ENCODE measurements around the gene SLC22A31.

The SLC22A31 gene

DNA sequence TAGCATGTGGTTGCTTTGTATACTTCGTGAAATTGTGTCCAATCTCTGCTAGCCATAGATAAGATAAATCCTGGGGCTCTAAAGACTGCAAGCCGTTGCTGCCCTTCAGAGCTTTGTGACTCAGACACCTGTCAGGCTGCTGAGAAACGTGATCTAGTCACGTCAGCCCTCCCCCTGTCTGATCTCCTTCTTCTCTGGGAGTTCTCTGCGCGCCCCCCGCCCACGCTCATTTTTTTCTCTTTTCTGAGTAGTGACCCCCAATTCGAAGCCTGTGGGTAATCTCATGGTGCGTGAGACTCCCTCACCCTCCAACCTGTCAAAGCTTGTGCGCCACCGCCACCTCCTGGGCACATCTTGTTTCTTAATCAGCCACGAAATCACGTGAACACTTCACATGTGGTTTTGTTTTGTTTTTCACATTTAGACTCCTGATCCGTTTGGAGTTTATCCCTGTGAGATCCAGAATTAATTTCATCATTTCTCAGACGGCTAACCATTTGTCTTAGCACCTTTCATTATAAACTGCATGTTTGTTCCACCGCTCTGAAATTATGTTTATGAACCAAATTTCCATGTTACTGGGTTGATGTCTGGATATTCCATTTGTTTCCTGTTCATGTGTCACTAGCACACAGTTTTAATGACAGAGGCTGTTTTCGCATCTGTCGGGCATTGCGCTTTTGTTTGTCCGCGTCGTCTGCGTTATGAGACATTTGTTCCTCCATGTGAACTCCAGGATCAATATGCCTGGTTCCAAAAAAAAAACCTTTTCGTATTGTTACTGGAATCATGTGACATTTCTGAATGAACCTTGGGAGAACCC lies 16.2 kb upstream of the SLC22A31 start:
- peak; percentile 85 for DNase-seq

DNA sequence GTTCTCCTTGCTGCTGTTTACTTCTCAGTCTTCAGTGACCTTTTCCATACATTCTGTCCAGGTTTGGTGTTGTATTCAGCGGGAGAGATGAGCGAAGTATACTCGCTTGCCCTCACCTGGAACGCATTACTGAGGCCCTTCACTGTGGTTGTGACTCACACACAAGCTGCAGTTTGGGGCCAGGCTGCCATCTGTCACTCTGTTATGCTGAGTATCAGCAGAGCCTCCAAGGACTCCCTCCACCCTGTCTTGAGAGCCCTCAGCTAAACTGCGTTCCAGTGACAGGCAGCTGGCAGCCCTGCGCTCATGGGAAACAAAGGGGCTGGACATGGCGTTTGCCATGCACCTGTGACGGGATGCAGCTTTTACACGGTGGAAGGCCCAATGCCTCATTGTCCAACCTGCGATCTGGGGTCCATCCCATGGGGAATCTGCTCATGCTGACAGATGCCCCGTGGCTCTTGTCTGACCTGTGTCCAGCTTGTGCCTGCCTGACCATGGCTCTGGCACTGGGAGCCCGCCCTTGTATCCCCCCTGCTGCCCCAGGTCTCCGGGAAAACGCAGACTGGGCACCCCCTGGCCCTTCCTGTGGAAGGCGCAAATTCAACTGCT lies 10.7 kb upstream of the SLC22A31 start:
- no peak for DNase-seq

DNA sequence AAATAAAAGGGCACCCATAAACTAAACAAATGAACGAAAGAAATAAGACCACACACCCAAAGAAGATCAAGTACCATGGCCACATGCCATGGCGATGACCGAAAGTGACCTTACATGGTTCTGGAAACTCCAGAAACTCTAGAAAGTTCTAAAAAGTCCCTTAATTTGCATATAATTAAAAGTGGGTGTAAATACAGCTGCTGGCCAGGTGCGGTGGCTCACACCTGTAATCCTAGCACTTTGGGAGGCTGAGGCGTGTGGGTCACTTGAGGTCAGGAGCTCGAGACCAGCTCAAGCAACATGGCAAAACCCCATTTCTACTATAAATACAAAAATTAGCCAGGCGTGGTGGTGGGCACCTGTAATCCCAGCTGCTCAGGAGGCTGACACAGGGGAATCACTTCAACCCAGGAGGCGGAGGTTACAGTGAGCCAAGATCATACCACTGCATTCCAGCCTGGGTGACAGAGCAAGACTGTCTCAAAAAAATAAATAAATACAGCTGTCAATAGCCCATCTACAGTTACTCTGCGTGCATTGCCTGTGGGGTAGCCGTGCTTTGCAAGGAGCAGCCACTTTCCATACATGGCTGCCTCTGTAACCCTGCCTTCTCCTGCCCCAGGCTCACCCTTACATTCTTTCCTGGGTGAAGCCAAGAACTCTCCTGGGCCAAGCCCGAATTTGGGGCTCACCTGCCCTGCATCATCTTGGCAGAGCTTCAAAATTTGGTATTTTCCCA lies 10.0 kb upstream of the SLC22A31 start:
- DNase-seq, result no peak

DNA sequence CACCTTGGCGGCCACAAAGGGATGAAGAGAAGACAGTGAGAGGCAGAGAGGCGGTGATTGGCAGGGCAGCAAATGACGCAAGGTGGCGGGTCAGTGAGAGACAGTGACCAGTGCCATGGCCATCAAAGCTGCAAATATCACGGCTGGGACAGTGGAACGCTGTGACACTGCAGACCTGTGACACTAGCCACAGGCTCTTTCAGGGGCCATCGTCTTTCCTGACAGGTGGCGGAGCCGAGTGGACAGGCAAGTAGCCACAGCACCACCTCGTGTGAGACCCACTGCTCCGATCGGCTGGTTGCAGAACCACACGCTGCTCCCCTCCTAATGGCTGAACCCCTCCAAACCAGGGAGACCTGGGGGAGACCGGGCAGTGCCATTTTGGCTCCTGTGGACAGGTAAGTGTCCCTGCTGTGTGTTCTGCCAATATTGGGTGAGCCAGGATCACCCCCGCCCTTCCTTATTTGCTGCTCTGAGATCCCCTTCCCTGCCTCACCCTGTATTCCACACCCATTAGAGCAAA lies 9.2 kb upstream of the SLC22A31 start:
- DNase-seq, result no peak

DNA sequence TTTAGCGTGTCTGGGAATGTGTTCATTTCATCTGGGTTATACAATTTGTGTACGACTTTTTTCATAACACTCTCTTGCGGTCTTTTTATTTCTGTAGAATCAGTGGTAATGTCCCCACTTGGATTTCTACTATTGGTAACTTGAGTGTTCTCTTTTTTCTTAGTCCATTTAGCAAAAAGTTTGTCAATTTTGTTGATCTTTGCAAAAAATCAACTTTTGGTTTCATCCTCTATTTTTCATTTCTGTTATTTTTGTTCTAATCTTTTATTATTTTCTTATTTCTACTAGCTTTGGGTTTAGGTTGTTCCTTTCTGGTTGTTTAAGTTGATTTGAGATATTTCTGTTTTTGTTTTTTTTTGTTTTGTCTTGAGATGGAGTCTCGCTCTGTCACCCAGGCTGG lies 7.7 kb upstream of the SLC22A31 start:
- DNase-seq, result no peak

DNA sequence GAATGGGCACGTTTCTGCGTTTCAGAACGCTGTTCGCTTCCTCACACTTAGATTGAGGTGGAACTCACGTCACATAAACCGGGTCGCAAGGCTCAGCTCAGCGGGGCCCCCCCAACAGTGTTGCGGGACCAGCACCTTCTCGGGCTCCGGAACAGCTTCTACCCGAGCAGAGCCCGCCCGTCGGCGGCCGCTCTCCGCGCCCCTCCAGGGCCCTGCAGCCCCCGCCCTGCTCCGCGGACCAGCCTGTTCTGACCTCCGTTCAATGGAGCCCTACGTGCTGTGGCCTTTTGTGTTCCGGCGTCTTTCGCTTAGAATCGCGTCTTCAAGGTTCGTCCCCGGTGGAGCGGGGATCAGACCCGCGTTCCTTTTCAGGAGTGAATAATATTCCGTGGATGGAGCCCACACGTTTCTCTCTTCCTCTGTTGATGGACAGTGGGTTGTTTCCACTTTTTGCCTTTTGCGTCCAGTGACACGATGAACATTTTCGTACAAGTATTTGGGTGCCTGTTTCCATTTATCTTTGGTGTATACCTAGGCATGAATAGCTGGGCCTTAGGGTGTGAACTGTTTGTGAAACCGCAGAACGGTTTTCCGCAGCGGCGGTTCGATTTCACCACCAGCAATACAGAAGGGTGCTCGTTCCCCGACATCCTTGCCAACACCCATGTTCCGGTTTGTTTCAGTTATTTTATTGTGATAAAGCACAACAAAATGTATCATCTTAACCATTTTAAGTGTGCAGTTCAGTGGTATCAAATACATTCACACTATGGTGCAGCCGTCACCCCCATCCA lies 2.3 kb upstream of the SLC22A31 start:
- no peak for DNase-seq

DNA sequence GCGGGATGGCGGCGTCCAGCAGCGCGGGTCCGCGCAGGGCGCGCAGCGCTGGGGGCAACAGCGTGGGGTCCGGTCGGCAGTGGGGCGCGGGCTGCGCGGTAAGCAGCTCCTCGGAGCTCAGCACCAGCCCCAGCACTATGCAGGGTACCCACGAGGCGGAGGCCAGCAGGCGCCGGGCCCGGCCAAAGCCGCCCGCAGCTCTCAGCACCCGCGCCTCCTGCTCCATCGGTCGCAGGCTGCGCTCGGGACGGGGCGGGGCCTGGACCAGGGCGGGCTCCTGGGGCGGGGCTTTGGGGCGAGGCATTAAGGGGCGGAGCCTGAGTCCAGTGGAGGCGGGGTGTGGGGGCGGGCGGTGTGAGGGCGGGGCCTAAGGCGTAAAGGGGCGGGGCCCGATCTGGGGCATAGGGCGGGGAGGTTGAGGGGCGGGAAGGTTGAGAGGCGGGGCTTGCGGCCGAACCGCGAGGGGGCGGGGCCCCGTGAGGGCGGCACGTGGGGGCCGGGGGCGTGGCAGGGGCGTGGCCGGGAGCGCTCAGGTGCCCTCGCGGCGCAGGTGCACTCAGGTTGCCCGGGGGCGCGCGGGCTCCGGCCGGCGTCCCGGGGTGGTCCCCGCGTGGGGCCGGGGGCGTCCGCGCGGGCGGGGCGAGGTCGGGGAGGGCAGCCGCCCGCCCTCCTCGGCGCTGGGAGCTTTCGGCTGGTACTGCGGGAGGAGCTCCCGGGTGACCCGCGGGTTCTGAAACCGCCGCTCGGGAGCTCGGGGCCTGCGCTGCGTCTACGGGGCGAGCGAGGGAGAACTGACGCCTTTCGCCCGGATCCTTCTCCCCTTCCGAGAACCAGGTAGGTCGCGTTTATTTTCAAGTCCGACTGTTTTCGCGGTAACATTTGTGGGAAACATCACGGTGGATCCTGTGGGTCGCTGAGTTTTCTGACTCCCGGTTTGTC lies 1.4 kb upstream of the SLC22A31 start:
- DNase-seq, result peak; percentile 90

DNA sequence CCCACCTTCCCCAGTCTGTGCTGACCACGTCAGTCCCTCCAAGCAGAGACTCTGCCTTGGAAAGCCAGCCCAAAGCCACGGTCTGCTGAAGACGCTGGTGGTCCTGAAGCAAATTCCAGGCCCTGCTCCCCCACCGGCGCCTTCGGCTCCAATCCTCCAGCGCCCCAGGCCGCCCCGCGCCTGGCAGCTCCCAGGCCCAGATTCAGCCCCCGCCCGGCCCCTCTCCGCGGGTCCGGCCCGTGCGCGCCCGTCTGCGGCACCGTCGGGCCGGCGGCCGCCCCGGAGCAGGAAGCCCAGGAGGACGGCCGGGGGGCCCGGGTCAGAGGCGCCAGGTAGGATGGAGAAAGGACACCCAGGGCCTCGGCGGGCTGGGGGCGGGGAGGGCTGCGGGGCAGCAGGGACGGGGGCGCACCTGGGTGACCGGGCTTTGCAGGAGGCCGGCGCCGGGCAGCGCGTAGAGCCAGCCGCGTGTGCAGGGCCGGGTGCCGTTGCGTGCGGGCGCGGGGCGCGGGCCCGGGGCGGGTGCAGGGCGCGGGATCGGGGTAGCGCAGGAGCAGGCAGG lies 594 bp upstream of the SLC22A31 start:
- DNase-seq, result no peak

DNA sequence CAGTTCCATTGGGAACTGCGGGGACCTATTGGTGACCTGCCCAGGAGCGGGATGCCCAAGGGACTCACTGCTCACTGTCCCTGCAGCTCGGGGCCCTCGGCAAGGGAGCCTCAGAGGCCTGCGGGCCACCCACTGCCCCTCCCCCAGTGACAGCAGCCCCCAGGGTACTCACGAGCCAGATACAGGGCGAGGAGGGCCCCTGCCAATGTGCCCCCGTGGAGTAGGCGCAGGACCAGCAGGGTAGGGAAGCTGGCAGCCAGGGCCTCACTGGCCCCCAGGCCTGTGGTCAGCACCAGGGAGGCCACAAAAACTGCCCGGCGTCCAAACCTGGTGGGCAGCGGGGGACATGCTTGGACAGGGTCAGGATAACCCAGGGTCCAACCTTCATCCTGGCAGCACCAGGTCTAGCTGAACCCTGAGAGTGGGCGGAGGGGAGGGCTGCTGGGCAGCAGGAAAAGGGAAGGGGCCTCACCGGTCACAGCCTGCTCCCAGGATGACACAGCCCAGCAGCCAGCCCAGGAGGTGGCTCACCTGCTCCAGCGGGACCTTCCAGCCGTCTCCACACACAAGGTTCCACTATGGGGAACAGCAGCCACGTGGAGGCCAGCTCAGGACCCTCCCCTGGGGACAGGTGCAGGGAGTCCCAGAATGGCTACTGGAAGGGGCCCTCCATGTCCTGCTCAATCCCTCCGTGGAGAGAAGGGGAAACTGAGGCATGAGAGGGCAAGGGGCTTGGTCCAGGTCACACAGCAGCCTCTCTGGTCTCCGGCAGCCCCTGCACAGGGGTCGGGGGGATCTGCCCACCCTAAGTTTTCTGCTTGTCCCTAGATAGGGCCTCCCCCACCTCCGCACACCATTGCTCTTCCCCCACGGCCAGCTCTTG lies 855 bp downstream of the SLC22A31 start:
- no peak for DNase-seq

DNA sequence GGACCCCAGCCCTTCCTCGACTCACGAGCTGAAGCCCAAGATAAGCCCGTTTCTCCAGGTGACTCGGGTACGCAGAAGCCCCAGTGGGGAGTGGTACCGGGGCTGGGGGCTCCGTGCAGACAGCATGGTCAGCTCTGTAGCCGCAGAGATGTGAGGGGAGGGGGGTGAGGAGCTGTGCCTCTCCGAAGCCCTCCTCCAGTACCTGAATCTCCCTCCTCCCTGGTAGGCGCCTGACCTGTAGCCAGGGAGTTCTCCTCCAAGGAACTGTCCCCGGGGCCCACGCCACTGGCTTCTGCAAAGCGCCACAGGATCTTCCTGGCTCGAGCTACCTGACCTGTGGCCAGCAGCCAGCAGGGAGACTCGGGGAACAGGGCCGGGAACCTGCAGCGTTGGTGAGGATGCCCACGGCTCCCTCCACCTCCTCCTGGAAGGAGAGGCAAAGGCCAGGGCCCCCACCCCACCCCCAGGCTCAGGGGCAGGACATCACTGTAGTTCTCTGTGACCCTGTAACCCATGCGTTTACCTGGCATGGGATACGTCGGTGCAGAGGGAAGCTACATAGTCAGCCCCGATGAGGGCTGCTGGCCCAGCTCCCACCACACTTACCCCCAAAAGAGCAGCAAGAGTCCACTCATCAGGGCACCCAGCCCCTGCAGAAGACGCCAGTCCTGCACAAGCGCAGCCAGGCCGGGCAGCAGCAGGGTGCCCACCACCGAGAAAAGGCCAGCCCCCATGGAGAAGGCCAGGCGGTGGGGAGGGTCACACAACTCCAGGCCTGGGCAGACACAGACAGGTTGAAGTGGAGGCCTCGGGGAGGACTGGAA lies 1.7 kb downstream of the SLC22A31 start:
- DNase-seq, result no peak

DNA sequence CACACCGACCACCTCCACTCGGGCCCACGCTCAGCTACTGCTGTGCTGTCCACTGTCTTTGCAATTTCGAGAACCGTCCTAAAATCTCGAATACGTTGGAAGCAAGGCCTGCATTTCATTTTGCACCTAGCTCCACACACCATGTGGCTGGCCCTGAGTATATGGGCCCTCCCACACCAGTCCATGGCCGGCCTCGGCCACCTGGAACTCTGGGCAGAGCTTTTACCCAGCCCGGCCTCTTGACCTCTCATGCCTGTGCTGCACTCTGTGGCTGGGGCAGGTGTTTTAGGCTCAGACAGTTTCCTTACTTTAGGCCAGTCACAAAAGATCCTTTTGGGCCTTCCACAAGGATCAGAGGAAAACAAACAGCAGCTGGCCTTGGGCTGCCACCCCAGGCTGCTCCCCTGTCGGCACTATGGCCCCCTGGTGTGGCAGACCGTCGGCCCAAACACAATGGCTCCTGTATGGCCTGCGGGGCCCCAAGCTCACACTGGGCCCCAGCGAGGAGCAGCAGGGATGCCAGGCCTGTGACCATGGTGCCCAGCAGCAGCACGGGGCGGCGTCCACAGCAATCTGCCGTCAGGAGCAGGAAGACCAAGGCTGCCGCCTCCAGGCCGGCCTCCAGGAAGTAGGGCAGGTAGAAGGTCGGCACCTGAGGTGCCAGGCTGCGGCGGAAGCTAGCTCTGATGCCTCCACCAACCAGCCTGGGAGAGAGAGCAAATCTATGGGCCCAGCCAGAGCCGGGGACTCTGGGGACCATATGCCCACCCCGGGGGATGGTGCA lies 2.5 kb downstream of the SLC22A31 start:
- no peak for DNase-seq

DNA sequence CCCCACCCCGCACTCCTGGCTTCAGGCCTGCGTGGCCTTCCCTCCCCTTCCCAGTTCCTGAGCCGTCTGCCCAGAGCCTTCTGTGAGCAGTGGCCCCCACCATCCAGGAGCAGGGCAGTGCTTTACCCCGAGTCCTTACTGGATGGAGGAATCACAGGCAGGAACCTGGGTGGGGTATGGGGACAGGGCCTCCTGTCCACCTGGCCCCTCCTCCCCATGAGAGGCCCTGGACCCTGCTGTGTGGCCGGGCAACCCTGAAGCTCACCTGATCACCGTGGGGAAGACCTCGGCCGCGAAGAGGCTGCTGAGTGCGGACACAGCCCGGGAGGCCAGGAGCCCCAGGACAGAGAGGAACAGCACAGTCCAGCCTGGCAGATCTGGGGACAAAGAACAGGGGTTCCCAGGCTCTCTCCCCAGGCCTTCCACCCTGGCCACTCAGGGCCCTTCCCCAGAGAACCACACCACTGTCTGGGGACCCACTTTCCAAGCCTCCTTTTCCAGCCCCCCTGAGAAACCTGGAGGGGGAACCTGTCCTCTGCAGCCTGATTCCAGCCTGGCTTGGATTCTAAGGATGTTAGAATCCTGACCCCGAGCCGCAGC lies 3.2 kb downstream of the SLC22A31 start:
- DNase-seq, result no peak

DNA sequence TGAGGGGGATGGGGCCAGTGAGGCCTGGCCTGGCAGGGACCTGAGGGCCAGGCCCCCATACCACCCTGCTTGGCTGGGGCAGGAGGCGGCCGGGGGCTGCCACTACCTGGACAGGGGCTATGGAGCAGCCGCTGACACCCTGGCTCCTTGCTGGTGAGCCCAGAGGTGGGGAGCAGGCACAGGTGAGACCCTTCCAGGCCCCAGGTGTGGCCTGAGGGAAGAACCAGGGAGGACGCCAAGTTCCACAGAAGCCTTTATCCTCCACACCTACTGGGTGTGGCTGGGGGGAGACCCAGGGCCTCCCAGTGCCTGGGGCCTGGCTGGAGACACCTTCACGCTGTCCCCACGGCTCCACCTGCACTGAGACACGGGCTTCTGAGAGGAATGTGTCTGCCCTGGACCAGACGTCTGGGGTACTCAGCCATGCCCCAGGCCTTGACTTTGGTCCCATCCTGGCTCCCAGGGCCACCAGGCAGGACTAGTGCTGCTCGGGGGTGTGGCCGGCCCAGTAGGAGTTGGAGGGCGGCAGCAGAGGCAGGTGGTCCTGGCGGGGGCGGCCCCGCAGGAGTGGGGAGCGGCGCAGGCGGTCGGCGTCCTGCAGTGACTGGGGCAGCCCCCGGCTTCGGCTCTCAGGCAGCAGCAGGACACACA lies 4.7 kb downstream of the SLC22A31 start:
- peak; percentile 53 for DNase-seq

DNA sequence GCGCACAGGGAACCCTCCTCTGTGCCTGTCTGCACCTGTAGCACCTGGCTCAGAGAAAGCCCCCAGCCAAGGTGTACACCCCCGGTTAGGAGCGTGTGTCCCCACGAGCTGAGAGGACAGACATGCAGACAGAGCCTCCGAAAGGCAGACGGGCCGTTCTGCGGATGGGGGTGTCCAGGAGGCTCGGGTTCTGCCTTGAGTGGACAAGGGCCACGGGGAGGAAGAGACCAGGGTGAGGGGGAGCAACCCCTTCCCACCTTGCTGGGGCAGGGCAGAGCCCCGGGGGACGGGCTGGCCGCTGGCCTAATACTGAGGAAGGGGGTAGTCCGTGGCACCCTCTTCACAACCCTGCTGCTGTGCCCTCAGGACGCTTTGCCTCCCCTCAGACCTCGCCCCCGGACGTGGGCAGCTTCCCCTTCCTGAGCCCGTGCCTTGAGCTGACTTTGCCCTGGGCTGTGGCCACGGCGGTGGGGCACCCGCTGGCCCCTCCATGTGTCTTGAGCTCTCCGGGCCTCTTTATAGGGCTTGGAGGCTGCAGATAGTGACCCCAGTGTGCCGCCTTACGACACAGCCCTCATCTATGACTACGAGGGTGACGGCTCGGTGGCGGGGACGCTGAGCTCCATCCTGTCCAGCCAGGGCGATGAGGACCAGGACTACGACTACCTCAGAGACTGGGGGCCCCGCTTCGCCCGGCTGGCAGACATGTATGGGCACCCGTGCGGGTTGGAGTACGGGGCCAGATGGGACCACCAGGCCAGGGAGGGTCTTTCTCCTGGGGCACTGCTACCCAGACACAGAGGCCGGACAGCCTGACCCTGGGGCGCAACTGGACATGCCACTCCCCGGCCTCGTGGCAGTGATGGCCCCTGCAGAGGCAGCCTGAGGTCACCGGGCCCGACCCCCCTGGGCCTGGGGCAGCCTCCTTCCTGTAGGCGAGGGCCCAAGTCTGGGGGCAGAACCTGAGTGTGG lies 5.7 kb downstream of the SLC22A31 start:
- no peak for DNase-seq

DNA sequence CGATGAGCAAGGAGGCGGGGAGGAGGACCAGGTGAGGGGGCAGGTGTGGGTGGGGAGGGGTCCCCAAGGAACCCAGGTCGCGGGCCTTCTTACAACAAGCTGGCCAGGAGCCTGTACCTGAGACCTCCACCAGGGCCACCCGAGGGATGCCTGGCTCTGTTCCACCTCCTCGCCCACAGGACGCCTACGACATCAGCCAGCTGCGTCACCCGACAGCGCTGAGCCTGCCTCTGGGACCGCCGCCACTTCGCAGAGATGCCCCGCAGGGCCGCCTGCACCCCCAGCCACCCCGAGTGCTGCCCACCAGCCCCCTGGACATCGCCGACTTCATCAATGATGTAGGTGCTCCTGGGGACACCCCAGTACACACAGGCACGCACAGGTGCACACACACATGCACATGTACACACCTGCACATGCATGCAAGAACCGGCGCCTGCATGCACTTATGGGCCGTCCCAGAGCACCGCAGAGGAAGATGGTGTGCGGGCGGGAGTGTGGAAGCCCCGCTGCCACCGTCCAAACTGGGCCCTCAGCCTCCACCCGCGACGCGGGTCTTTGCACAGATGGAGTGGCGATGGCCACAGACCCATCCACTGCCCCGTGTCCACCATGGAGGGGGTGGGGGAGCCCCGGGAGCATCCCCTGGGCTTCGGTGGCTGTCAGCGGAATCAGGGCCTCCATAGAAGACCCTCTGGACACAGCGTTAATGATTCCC lies 6.6 kb downstream of the SLC22A31 start:
- no peak for DNase-seq
